ENCODE results near the gene GRIK4.
A peak's percentile ranks its signal among the peaks of the same experiment; 100 is the strongest.
"Not testable (repeated sequence)": the region's sequence is repeated elsewhere in the genome, so short reads cannot be mapped to it uniquely, and the experiment has no call there.

The GRIK4 gene, protein sequence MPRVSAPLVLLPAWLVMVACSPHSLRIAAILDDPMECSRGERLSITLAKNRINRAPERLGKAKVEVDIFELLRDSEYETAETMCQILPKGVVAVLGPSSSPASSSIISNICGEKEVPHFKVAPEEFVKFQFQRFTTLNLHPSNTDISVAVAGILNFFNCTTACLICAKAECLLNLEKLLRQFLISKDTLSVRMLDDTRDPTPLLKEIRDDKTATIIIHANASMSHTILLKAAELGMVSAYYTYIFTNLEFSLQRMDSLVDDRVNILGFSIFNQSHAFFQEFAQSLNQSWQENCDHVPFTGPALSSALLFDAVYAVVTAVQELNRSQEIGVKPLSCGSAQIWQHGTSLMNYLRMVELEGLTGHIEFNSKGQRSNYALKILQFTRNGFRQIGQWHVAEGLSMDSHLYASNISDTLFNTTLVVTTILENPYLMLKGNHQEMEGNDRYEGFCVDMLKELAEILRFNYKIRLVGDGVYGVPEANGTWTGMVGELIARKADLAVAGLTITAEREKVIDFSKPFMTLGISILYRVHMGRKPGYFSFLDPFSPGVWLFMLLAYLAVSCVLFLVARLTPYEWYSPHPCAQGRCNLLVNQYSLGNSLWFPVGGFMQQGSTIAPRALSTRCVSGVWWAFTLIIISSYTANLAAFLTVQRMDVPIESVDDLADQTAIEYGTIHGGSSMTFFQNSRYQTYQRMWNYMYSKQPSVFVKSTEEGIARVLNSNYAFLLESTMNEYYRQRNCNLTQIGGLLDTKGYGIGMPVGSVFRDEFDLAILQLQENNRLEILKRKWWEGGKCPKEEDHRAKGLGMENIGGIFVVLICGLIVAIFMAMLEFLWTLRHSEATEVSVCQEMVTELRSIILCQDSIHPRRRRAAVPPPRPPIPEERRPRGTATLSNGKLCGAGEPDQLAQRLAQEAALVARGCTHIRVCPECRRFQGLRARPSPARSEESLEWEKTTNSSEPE

DNA sequence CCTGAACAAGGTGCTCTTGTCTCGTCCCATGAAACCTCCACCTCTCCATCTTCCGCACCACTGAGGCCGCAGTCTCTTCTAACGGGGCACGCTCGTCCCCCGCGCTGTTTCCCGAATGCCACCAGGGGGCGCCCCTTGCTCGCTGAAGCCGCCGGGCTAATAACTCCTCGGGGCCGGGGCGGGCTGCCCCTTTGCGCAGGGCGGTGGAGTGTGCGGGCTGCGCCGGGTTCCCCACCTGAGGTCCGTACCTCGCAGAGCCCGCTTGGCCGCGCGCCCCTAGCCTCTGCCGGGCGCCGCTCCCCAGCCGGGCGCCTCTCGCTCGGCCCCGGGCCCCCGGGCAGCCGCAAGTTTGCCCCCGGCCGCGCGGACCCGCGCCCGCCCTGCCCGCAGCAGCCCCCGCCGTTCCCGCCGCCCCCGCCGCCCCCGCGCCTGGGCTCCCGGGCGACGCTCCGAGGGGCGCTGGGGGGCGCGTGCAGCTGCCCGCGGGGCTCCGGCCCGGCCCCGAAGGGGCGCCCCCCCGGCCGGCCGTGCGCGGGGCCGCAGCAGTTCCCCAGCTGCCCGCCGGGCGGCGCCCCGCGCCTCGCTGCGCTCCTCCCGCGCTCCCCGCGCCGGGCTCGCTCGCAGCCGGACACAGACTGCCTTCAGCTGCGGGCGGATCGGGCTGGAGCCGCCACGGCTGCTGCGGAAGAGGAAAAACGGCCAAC, at the start of gene GRIK4:
Gene GRIK4, plus strand, starts transcription at position 633 of the 704 bp plus-strand sequence. CDS start 148,571 bp downstream, outside the sequence.
- DNase-seq (ENCODE audit: low spot score), result peak; percentile 91

DNA sequence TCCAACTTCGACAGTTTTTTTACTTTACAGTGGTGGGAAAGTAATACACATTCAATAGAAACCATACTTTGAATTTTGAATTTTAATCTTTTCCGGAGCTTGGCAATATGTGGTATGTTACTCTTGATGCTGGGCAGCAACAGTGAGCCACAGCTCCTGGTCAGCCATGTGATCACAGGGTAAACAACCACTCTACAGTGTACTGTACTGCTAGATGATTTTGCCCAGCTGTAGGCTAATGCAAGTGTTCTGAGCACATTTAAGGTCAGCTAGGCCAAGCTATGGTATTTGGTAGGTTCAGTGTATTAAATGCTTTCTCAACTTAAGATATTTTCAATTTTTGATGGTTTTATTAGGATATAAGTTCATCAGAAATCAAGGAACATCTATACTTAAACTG, 48.7 kb upstream of the GRIK4 start:
- no peak for DNase-seq (ENCODE audit: low spot score)

DNA sequence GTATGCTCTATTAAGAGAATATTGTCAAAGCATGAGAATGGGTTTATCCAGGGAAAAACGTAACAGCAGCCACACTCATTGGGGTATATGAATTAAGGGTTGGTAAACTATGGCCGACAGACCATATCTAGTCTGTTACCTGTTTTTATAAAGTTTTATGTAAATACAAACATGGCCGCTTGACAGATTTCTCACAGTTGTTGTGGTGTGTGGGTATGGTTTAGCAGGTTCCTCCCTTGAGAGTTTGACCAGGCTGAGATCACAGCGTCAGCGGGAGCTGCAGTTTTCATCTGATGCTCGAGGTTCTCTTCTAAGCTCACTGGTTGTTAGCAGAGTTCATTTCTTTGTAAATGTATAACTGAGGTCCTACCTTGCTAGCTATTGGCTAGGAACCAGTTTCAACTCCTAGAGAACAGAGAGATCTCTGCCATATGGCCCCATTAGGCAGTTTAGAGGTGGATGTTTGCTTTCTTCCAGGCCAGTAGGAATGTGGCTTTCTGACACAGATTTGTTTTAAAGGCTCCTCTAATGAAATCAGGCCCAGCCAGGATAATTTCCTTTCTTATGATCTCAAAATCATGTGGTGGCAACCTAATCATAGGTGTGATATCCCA, 45.5 kb upstream of the GRIK4 start:
- no peak for DNase-seq (ENCODE audit: low spot score)

DNA sequence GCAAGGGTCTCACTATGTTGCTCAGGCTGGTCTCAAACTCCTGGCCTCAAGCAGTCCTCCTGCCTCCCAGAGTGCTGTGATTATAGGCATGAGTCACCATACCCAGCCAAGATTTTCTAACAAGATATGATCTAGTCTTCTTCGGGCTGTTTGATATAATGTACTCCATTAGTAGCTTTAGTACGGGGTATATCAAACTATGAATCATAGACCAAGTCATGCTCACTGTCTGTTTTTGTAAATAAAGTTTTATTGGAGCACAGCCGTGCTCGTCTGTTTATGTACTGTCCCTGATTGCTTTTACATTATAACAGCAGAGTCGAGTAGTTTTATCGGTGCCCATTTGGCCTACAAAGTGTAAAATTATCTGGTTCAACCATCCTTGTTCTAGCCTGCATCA, 43.9 kb upstream of the GRIK4 start:
- no peak for DNase-seq (ENCODE audit: low spot score)

- DNase-seq (ENCODE audit: low spot score), result peak; percentile 62
Observed at GRCh38 chr11:120471131-120471530, 40.4 kb upstream of the GRIK4 start.

- no peak for DNase-seq (ENCODE audit: low spot score)
Observed at GRCh38 chr11:120471994-120472393, 39.6 kb upstream of the GRIK4 start.

DNA sequence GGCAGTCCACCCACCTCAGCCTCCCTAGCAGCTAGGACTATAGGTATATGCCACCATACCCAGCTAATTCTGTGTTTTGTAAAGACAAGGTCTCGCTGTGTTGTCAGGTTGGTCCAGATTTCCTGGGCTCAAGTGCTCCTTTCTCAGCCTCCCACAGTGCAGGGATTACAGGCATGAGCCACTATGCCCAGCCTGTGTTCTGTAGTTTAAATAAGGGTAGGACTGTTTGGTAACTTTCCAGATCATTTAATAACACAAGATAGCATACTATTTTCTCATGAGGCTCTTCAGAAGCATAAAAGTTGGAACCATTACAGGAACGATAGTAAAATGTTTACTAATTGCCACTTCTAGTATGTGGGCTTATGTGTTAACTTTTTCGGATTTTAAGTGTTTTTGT, 38.0 kb upstream of the GRIK4 start:
- DNase-seq (ENCODE audit: low spot score), result no peak

- DNase-seq (ENCODE audit: low spot score), result no peak
Observed at GRCh38 chr11:120482149-120482548, 29.4 kb upstream of the GRIK4 start.

DNA sequence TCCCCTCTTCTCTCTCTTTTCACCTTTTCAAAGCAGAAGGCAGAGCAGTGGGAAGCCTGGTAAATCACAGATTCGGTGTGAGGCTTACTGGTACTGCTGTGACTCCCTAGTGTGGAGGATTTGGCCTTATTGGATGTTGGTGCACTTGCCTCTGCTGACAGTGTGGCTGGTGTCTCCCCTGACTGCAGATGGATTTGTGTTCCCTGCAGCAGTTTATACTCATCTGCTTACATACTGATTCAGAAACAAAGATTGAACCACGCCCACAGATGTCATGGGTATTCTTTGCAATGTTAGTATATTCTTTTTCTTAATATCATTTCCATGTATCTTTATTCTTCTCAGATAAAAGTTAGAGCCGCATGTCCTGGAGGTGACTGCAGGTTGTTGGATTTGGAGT, 26.8 kb upstream of the GRIK4 start:
- no peak for DNase-seq (ENCODE audit: low spot score)

DNA sequence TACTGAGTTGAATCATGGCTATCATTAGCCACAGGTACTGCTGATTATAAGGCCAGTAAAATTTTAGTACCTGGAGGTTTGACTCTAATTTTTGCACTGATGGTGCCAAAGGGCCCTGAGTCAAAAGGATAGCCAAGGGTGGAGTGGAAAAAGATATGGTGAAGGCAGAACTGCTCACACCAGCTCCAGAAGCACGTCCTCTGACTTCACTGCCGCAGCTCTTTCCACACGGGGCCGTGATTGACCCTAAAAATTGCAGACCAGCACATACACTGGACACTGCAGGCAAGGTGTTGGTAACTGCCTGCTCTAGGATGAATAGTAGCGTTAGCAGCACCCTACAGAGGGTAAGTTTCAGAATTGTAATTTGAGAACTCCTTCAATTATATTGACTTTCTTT, 25.4 kb upstream of the GRIK4 start:
- DNase-seq (ENCODE audit: low spot score), result no peak

DNA sequence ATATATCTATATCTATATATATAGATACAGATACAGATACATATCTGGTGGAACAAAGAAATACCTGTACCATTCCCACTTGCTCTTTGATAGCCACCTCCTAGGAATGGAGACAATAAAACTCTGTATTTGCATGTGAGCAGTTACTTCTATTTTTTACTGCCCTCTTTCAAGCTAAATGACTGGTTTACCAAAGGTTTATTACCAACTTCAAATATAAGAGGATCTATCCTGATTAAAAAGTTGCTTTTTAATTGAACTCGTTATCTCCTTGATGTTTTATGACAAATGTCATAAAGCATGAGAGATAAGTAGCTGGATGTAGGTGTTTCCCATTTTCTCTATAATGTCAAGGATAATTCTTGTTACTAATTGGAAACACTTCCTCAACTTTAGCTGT, 21.7 kb upstream of the GRIK4 start:
- DNase-seq (ENCODE audit: low spot score), result no peak

DNA sequence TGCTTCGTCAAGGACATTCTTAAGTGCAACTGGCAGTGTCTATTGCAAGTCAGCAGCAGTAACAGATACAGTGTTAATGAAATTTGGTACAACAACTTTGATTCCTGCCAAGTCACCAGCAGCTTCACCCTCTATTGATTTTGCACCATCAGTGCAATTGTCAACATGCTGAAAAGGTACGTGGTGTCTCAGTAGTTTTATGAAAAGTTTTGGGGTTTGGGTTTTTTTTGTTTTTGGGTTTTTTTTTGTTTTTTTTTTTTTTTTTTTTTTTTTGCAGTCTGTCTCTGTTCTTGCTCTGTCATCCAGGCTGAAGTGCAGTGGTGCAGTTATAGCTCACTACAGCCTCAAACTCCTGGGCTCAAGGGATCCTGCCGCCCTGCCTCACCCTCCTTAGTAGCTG, 19.1 kb upstream of the GRIK4 start:
- no peak for DNase-seq (ENCODE audit: low spot score)

GRCh38 chr11:120494595-120494994, 17.0 kb upstream of the GRIK4 start:
- DNase-seq (ENCODE audit: low spot score), result no peak

- no peak for DNase-seq (ENCODE audit: low spot score)
Observed at GRCh38 chr11:120499088-120499487, 12.5 kb upstream of the GRIK4 start.

GRCh38 chr11:120499859-120500258, 11.7 kb upstream of the GRIK4 start:
- DNase-seq (ENCODE audit: low spot score), result no peak

- DNase-seq (ENCODE audit: low spot score), result no peak
Observed at GRCh38 chr11:120500414-120501071, 11.0 kb upstream of the GRIK4 start.

GRCh38 chr11:120501440-120501839, 10.1 kb upstream of the GRIK4 start:
- DNase-seq (ENCODE audit: low spot score), result no peak

GRCh38 chr11:120501976-120502755, 9.4 kb upstream of the GRIK4 start:
- no peak for DNase-seq (ENCODE audit: low spot score)

GRCh38 chr11:120503529-120503928, 8.0 kb upstream of the GRIK4 start:
- DNase-seq (ENCODE audit: low spot score), result not testable (repeated sequence)

DNA sequence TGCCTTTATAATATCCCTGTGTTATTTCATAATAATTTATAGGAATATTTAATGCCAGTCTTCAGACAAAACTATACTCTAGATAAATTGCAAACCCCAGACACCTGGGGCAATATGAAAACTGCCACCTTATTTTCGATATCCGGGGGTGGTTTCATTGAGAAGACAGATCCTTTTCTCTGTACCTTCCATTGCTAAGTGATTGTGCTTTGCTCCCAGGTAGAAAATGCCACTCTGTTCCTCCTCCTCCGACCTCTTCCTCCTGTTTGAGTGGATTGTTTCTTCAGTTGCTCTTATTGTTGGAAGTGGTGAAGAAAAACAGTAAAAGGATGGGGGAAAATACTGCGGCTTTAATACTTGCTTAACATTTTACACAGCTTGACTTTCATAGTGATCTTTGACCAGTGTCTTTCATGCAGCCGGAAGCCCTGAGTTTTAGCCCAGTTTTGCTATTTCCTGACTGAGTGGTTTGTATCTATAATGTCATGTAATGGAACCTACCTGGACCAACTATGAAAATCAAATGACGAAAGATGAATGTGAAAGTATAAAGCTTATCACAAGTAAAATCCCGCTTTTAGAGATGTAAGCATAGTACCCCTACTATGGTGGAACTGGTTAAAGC, 5.6 kb upstream of the GRIK4 start:
- no peak for DNase-seq (ENCODE audit: low spot score)
